Stimulated activated CD4-positive, alpha-beta T cell treated with anti-CD3 and anti-CD28 coated beads, Interleukin-15, amount 100 ng/mL, for 48 hours (primary cell): ENCODE results near the gene BICD1.

Source experiments
- DNase-seq, 2 donors: peaks; one replicate each; pipeline ENCODE4 v3.0.0-alpha.2; 2020; ENCODE audit warnings: low read depth in 2 of 2

BICD1 gene

DNA sequence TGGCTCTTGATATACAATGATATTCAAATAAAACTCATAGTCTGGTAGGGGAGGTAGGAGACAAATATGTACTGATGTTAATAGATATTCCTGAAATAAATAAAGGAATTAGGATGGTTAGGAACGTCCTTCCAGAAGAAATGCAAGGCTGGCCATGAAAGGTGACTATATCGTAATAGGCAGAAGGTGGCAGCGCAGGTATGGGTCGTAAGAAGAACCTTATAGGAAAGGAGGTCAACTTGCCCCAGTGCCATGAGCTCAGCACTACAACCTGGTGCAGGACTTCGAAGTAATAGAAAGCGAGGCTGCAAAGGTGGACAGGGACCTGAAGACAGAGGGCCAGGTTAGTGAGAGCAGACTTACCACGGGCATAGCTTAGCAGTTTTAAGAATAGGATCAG, 237.4 kb downstream of the BICD1 start:
- DNase-seq = no peak

GRCh38 chr12:32353540-32353939, 246.9 kb downstream of the BICD1 start:
- no peak for DNase-seq

DNA sequence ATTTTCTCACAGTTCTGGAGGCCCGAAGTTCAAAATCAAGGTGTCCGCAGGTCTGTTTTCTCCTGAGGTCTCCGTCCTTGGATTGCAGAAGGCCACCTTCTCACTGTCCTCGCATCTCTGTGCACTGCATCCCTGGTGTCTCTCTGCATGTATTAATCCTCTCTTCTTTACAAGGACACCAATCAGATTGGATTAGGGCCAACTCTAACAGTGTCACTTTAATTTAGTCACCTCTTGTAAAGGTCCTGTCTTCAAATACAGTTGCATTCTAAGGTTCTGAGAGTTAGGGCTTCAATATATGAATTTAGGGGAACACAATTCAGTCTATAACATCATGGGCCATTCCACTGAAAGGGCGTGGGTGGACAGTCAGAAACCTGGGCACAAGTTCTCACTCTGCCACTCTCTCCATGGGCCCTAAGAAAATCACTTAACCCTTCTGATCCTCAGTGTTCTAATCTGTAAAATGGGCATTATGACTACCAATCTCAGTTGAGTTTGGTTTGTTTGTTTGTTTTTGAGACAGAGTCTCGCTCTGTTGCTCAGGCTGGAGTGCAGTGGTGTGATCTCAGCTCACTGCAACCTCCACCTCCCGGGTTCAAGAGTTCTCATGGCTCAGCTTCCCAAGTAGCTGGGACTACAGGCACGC, 251.1 kb downstream of the BICD1 start:
- DNase-seq = no peak

- DNase-seq = no peak
Measured at GRCh38 chr12:32360956-32361355, 254.3 kb downstream of the BICD1 start.

GRCh38 chr12:32362892-32363291, 256.2 kb downstream of the BICD1 start:
- no peak for DNase-seq

DNA sequence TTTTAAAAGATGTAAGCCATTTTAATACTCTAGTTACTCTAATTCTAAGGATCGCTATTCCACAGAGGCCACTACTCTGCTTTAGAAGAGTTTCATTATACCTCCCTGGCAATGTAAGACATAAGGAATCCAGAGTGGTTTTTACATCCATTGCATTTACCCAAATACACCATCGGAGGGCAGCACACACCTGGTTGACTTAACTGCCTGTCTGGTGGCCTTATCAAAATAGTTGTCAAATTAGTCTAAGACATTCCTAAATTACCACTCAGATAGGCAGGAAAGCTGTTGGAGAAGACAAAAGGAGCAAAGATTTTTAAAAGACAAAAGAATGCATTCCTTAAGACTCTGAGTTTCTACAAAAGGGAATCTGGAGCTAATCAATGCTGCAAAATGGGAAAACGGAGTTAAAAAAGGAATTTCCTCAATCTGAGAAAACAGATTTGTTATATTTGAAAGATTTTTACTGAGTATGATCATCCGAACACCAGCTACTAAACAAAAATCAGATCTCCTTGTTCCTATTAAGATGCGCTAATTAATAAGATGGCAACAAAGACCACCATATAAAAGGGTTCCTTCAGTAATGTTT, 258.9 kb downstream of the BICD1 start:
- DNase-seq = peak in 1 of 2 donors; percentile 17

DNA sequence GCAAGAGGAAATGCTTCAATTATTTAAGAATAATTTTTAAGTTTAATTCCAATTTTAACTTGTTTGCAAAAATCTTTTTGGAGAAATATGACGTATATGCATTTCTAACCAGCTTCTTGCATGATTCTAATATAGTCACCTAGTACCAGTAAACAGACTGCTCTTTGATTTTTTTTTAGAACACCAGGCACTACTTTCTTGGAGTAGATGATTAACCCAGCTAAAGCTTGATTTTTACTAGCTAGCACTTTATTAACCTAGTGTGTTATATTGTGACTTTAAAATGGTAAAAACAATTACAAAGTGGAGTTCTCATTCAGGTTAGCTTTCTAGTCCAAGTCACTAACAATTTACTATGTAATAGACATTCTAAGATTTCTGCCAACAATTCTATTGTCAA, 260.1 kb downstream of the BICD1 start:
- DNase-seq = no peak

GRCh38 chr12:32367381-32367780, 260.7 kb downstream of the BICD1 start:
- no peak for DNase-seq

DNA sequence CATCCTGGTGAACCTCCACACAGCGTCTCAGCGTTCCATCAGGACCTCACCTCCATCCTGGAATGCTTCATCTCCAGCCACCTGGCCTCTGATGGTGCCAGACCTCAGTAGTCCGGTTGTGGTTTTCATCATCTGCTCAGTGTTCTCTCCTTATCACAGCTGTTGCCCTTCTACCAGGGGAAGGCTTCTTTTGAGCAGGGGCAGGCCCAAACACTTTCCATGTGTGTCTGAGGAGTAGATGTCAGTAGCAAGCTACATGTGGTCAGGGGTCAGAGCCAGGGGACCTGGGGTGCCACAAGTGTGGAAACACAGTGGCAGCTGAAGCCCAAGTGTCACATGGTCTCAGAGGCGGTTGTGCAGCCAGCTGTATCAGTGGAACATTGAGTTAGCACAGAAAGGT, 262.6 kb downstream of the BICD1 start:
- no peak for DNase-seq

DNA sequence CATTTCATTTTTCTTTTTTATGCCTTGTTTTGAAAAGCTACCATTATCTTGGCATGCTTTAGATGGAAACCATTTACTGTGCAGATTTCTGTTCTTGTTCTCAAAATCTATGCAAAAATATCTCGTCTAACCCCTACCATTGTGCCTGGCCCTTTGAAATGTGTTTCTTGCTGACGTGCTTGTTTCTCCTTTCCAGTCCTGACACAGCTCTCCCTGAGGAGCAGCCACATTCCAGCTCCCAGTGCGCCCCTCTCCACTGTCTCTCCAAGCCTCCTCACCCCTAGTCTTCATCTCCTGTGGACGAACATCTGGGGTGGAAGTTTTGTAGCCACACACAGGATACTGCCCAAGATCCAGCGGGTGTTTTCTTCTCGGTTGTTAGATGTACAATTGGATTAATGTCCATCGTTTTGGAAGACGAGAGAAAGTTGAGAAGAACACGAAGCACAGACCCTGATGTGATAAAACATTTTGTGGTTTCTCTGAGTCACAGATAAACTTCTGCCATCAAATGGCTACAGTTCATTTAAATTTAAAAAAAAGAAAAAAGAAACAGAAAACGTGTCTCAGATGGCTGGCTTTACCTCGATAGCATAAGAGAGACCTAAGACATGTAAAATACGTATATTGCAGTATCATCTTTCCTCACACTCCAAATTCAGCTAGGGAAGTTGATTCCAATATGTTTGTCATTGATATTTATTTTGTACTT, 270.9 kb downstream of the BICD1 start:
- no peak for DNase-seq

DNA sequence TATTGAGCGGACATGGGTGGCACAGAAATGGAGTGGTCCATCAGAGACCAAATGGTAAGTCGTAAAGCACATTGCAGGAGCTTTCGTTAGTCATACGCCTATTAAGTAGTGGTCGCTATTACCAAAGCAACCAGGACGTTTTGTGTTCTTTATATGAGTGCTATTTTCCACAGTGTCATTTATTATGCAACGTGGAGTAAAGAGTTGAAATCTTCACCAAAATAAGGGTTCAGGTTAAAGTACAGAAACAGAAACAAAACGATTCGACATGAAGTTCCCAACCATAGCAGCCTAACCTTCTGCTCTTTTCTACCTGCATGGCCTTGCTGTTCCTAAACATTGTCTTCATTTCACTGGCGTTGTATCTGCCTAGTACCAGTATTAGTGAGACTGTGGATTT, 272.6 kb downstream of the BICD1 start:
- DNase-seq = no peak

GRCh38 chr12:32379667-32380066, 273.0 kb downstream of the BICD1 start:
- DNase-seq = no peak

DNA sequence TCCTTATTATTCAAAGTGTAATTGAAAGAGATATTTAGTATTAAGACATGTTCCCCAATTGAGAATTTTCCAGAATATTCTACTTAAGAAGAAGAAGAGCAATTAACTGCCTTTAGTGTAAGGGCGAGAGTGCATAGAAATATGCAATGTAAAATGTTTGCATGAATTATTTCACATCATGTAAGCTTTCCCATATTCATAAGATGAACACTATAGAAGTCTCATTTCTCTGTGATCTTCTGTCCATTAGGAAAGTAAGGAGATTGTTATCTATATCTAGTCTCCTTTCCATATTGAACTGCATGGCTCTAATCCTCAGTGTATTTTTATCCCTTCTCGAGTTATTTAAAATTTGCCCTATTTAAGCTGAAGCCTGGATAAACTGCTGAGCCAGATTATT, 275.6 kb downstream of the BICD1 start:
- no peak for DNase-seq

DNA sequence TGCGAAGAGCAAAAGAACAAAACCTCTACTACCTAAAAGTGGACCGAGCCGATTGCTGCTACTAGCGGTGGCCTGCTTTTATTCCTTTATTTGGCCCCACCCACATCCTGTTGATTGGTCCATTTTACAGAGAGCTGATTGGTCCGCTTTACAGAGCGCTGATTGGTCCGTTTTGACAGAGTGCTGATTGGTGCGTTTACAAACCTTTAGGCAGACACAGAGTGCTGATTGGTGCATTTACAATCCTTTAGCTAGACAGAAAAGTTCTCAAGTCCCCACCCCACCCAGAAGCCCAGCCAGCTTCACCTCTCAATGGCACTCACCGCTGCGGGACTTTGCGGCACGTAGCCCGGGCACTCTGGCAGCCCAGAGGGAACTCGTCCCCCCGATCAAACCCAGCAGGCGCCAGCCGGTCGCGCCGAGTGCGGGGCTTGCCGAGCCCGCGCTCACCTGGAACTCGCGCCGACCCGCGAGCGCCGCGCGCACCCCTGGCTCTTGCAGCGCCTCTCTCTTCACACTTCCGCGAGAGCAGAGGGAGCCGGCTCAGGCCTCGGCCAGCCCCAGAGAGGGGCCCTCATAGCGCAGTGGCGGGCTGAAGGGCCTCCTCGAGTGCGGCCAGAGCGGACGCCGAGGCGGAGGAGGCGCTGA, 284.0 kb downstream of the BICD1 start:
- DNase-seq = peak; percentile 11 to 16

DNA sequence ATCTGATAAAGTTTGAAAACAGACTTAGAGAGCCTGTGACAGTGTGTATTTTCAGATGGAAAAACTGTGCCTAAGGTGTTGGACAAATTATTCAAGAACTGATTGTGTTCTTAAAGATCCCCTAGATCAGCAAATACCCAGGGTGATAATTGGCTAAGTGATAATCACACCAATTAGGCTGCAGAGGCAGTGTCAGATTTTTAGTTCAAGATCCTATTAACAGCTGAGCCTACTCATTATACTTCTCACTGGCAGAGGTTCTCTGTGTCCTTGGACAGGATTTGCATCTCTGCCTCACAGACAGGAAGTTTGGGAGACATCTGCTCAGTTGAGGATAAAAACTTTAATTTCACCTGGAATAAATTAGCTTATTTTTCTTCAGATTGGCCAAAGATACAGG, 288.4 kb downstream of the BICD1 start:
- no peak for DNase-seq

- DNase-seq = no peak
Measured at GRCh38 chr12:32397696-32398095, 291.0 kb downstream of the BICD1 start.

DNA sequence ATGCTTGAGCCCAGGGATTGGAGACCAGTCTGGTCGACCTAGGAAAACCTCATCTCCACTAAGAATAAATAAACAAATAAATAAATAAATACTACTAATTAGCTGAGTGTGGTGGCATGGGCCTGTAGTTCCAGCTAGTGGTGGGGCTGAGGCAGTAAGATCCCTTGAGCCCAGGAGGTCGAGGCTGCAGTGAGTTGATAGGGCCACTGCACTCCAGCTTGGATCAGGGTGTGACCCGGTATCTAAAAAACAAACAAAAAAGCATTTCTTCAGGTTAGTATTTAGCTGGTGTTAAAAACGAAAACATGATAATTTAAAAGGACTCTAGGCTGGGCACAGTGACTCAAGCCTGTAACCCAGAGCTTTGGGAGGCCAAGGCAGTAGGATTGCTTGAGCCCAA, 291.5 kb downstream of the BICD1 start:
- no peak for DNase-seq

DNA sequence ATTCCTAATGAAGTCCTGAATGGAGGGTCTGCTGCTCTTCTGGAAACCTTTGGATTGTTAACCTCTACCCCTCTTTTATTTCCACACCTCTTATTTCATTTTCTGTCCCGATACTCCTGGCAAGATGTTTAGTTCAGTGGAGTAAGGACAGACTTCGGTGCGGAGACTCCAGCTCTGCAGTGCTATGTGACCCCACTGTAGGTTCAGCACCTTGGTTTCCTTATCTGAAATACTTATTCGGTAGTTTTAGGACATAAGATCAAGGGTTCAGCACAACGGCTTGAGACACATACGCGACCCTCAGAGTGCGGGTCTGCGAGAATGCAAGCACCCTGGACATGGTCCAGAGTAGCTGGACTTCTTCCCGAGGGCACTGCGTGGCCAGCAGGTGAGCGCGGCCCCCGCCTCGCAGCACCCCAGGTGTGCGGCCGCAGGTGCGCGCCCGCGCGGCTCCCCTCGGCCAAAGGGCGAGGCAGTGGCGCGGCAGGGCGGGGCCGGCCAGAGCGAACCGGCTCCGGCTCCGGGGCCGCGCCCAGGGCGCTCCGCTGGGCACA, 292.2 kb downstream of the BICD1 start:
- no peak for DNase-seq

DNA sequence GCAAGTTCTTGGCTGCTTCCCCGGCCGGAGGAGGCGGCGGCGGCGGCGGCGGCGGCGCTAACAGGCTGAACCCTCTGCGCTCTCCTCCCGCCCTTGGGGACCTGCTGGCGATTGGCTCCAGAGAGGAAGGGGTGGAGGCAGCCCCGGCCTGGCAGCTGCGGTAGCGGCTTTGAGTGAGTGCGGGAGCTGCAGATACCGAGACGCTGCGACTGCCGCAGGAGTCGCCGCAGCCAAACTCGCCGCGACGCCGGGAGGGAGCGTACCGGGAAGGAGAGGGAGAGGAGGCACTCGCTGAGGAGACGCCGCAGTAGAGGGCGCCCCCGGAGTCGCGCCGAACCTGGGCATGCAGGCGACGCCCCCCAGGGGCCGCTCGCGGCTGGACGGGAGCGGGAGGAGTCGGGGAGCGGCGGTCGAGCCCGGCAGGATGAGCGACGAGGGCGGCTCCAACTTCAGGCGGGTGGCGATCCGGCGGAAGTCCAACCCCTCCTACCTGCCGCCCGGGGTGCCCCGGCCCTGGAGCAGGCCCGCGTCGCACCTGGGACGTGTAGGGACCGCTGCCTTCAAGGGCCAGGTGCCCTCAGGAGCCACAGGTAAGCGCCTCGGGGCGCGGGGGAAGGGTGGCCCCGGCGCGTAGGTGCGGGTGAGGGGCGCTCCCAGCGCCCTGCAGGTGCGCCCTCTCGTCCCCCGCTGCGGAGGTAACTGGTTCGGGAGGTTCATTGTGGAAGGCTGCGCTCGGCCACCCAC, 292.9 kb downstream of the BICD1 start, which contains the start of gene FGD4:
TSS of gene FGD4 (plus strand) at position 189 of the 744 bp plus-strand sequence.
- peak; percentile 19 to 39 for DNase-seq

DNA sequence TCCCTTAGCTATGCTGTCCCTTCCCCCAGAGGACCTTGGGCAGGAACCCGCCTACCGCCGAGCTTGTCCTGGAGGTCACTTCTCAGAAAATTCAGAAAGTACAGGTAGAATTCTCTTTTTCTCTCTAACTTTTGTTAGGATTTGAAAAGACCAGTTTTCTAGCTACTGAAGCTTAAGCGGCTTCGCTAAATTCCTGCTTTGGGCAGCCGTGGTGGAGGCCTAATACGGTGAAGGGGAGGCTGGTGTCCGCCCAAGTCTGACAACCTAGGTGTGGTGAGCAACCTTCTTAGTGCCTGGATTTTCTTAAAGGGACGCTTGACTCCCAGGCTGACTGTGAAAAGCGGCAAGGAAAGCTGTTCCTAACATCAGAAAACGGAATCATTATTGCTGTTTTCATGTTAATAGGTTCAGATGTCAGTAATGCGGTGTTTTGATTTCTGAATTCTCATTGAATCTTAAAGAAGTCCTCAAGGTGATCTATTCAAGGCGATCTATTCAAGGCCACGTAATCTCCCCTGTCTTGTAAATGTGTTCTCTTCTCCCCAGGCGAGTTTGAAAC, 293.5 kb downstream of the BICD1 start:
- no peak for DNase-seq

- no peak for DNase-seq
Measured at GRCh38 chr12:32400866-32401265, 294.2 kb downstream of the BICD1 start.
